Measurements from ENCODE around the gene CABP2.

DNA sequence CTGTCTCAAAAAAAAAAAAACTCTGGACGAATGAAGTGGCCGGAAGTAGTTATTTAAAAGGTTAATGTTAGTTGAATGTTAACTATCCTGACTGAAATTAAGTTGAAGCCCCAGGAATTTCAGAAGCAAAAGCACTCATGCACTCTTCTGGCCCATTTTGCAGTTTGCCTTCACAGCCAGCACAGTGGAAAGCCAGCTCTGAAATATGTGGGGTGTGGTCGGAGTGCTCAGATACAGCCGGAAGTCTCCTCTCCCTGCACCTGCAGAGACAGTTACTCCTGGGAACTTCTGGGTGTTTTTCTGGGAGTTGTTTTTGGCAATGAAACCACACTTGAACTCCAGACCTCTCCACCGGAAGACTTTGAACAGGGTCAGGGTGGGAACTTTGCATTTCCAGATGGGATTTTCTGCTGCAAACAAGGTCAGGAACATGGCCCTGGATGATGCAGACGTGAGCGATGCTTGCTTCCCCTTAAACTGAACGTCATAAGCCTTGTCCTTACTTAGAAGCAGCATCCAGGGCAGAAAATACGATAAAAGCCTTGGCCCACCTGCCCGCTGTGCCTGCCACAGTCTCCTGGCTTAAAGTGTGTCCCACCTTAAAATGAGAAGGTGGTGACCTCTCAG is 21.5 kb upstream of the CABP2 start:
- TF ChIP-seq, protein P1, sequence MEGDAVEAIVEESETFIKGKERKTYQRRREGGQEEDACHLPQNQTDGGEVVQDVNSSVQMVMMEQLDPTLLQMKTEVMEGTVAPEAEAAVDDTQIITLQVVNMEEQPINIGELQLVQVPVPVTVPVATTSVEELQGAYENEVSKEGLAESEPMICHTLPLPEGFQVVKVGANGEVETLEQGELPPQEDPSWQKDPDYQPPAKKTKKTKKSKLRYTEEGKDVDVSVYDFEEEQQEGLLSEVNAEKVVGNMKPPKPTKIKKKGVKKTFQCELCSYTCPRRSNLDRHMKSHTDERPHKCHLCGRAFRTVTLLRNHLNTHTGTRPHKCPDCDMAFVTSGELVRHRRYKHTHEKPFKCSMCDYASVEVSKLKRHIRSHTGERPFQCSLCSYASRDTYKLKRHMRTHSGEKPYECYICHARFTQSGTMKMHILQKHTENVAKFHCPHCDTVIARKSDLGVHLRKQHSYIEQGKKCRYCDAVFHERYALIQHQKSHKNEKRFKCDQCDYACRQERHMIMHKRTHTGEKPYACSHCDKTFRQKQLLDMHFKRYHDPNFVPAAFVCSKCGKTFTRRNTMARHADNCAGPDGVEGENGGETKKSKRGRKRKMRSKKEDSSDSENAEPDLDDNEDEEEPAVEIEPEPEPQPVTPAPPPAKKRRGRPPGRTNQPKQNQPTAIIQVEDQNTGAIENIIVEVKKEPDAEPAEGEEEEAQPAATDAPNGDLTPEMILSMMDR (IDR thresholded peaks at IDR 0.05), result no peak
- TF ChIP-seq POLR2A (IDR thresholded peaks at IDR 0.05) (no peak), EP300 (IDR thresholded peaks at IDR 0.05) (no peak)

Measured in upper lobe of left lung (tissue), 4 donors.